Measurements from ENCODE around the gene CYP27C1.
A peak's percentile ranks its signal among the peaks of the same experiment; 100 is the strongest.

Gene CYP27C1

GRCh38 chr2:127179766-127180165, 40.3 kb downstream of the CYP27C1 start:
- no peak for DNase-seq (ENCODE audit: extremely low read depth, low read depth)
- TF ChIP-seq CTCF (IDR thresholded peaks at IDR 0.05; ENCODE audit: low read depth, low read length), result no peak

GRCh38 chr2:127177617-127178263, 42.4 kb downstream of the CYP27C1 start:
- no peak for DNase-seq (ENCODE audit: extremely low read depth, low read depth)
- no peak for TF ChIP-seq CTCF (IDR thresholded peaks at IDR 0.05; ENCODE audit: low read depth, low read length)

- peak; percentile 10 for TF ChIP-seq CTCF (IDR thresholded peaks at IDR 0.05; ENCODE audit: low read depth, low read length)
- no peak for DNase-seq (ENCODE audit: extremely low read depth, low read depth)
Measured at GRCh38 chr2:127176371-127177311, 43.5 kb downstream of the CYP27C1 start.

- TF ChIP-seq CTCF (IDR thresholded peaks at IDR 0.05; ENCODE audit: low read depth, low read length), result no peak
- no peak for DNase-seq (ENCODE audit: extremely low read depth, low read depth)
Measured at GRCh38 chr2:127175751-127176354, 44.2 kb downstream of the CYP27C1 start.

GRCh38 chr2:127175041-127175721, 44.9 kb downstream of the CYP27C1 start:
- no peak for DNase-seq (ENCODE audit: extremely low read depth, low read depth)

GRCh38 chr2:127174640-127175039, 45.5 kb downstream of the CYP27C1 start:
- no peak for TF ChIP-seq CTCF (IDR thresholded peaks at IDR 0.05; ENCODE audit: low read depth, low read length)
- DNase-seq (ENCODE audit: extremely low read depth, low read depth), result no peak

More at GRCh38 chr2:127175041-127175721, 44.9 kb downstream of the CYP27C1 start:
- no peak for TF ChIP-seq CTCF (IDR thresholded peaks at IDR 0.05; ENCODE audit: low read depth, low read length)

All from AG09319 (cell line).